Loucy (cell line): ENCODE results near the gene OPRL1.

Experiments used
- EZH2phosphoT487 ChIP-seq: fragments of 200-600 bp; IDR thresholded peaks from 2 replicates; pipeline ENCODE4 v1.6.1; 2018; ENCODE audit warnings: antibody characterized with exemption, mild to moderate bottlenecking, moderate library complexity, borderline replicate concordance
- TF ChIP-seq, protein P1 (sequence below): fragments of 200-600 bp; sonication (generic); conservative IDR thresholded peaks from 2 replicates; pipeline ENCODE4 v1.5.1; 2014; ENCODE audit warnings: mild to moderate bottlenecking, antibody characterized with exemption, low read length

DNA sequence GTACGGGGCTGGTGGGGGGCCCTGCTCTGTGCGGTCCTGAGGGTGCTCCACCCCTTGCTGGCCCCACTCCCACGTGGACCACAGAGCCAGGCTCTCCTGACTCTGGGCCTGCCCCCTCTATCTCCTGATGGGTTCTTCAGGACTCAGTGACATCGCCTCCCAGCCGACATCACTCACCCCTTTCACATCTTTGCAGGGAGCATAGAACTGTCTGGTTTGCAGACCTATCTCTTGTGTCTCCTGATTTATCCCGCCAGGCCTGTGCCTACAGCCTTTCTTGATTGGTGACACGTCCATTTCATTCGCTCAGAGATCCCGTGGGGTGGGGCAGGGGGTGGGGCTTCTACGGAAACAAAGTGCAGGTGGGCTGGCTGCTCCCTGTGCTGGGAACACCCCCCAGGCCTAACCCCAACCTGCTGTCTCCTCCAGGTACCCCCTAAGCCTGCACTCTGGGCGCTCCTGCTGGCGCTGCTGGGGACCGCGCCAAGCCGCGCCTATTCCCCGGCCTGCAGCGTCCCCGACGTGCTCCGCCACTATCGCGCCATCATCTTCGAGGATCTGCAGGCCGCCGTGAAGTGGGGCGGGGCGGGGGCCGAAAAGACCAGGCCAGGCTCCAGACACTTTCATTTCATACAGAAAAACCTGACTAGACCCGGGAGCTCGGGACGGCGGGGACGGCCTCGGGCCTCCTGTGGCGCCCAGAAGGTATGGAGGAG is 42.2 kb upstream of the OPRL1 start:
- no peak for TF ChIP-seq EZH2phosphoT487
- TF ChIP-seq, protein P1, sequence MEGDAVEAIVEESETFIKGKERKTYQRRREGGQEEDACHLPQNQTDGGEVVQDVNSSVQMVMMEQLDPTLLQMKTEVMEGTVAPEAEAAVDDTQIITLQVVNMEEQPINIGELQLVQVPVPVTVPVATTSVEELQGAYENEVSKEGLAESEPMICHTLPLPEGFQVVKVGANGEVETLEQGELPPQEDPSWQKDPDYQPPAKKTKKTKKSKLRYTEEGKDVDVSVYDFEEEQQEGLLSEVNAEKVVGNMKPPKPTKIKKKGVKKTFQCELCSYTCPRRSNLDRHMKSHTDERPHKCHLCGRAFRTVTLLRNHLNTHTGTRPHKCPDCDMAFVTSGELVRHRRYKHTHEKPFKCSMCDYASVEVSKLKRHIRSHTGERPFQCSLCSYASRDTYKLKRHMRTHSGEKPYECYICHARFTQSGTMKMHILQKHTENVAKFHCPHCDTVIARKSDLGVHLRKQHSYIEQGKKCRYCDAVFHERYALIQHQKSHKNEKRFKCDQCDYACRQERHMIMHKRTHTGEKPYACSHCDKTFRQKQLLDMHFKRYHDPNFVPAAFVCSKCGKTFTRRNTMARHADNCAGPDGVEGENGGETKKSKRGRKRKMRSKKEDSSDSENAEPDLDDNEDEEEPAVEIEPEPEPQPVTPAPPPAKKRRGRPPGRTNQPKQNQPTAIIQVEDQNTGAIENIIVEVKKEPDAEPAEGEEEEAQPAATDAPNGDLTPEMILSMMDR, result no peak
